GM19035 (cell line): ENCODE data around the gene TAS2R40.
A peak's percentile ranks its signal among the peaks of the same experiment; 100 is the strongest.
"Not testable (repeated sequence)": the region's sequence is repeated elsewhere in the genome, so short reads cannot be mapped to it uniquely, and the experiment has no call there.

ENCODE experiments used
- ATAC-seq: cut with Tn5 transposase; IDR thresholded peaks from one replicate; pipeline ENCODE4 v1.9.1; 2021; ENCODE audit not compliant: unreplicated experiment

TAS2R40 gene

GRCh38 chr7:143248761-143249354 lies 27.0 kb downstream of the TAS2R40 start:
- ATAC-seq: no peak

GRCh38 chr7:143250199-143250598 lies 28.4 kb downstream of the TAS2R40 start:
- ATAC-seq: no peak

- no peak for ATAC-seq
These were observed 29.0 kb downstream of the TAS2R40 start for GRCh38 chr7:143250822-143251221.

GRCh38 chr7:143252006-143252405 lies 30.2 kb downstream of the TAS2R40 start:
- no peak for ATAC-seq

GRCh38 chr7:143255564-143255963 lies 33.7 kb downstream of the TAS2R40 start:
- ATAC-seq: no peak

- no peak for ATAC-seq
These were observed 34.5 kb downstream of the TAS2R40 start for GRCh38 chr7:143256325-143256724.

- peak; percentile 61 for ATAC-seq
These were observed 35.1 kb downstream of the TAS2R40 start for GRCh38 chr7:143256932-143257331.

DNA sequence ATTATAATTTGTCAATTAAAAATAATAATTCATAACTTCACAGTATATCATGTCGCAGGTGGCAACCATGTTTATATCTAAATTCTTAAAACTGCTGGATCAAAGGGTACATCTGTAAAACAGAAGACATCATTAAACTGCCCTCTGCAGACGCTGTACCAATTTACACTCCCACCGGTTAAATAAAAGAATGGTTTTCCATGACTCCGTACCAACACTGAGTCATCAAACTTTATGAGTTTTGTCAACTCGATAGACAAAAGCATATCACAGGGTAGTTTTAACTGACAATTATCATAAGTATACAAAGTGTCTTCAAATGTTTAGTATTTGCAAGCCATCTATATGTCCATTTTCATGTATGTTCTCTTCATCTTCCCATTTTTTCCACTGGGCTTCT lies 35.7 kb downstream of the TAS2R40 start:
- no peak for ATAC-seq

DNA sequence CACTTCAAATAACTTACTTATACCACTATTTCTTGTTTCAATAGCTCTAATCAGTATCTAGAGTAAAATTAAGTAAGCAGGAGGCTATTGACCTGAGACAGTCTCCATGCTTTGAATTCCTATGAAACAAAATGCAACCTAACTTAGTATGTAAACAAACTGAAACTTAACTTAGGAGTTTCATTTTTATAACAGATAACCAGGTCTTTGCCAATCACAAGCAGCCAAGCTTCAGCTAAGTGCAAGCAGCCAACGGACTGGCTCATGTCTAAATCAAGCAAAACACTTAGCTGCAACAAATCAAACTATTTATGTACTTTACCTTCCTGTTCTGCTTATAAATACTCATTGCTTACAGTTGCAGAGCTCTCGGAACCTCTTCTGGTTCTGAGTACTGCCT lies 37.0 kb downstream of the TAS2R40 start:
- ATAC-seq: peak; percentile 51

GRCh38 chr7:143259765-143260164 lies 37.9 kb downstream of the TAS2R40 start:
- ATAC-seq: no peak

DNA sequence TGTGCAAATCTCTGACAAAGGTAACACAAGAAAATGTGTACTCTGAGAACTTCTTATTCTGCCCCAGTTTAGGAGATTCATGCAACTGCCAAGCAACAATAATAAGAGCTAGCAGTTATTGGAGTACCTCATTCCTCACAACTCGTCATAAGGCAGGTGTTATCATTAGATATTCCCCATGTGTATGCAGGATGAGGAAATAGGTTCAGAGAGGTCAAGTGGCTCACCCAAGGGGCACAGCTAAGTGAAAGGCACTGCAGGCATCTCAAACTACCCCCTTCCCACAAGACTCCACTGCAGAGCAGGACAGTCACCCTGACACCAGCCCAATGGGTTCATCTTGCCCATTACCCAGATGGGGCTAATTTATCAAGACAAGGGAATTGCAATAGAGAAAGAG lies 40.1 kb downstream of the TAS2R40 start:
- no peak for ATAC-seq

GRCh38 chr7:143263266-143264195 lies 41.7 kb downstream of the TAS2R40 start, which contains the start of gene GSTK1:
Gene GSTK1 (plus strand): TSS chr7:143263441. CDS start chr7:143263514, 73 bp downstream.
- ATAC-seq: peak; percentile 97

DNA sequence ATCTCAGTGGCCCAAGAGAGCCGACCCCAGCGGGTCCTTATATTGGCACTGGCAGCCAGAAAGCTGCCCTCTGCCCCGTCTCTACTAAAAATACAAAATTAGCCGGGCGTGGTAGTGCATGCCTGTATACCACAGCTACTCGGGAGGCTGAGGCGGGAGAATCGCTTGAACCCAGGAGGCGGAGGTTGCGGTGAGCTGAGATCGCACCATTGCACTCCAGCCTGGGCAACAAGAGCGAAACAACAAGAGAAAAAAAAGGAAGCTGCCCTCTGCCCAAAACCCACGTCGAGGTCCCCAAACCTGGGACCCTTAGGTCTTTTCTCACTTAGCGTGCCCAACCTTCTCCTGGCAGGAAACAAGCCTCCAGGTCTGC lies 42.3 kb downstream of the TAS2R40 start:
- ATAC-seq: not testable (repeated sequence)

- ATAC-seq: no peak
These were observed 43.3 kb downstream of the TAS2R40 start for GRCh38 chr7:143265017-143265693.

DNA sequence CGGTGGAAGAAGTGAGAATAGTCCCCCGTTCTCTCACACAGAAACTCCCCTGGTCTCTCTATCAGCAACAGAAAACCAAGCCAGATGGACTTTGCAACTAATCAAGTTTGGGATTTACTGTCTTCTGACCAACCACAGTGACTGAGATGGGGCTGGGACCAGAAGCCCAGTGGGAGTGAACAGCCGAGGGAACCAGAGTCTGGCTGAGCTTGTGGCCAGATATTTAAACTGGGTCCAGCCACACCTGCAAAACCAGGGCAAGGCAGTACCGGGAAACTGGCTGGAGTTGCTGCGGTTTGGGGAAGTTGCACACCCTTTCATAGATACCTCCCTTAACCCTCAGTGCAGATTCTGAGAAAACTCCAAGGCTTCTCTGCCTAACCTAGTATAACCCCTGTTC lies 47.4 kb downstream of the TAS2R40 start:
- ATAC-seq: no peak

- no peak for ATAC-seq
These were observed 49.4 kb downstream of the TAS2R40 start for GRCh38 chr7:143271240-143271639.
